ENCODE data around the gene GRIN2A. TPM values are rescaled to one million over a fixed set of nuclear protein-coding genes. Genes with fewer than 3 reads are reported as not detected.

The GRIN2A gene
- total RNA-seq, 2 experiments from 2014 or later, result not detected

- no peak for DNase-seq (ENCODE audit: low spot score)
- H3K4me2 ChIP-seq (ENCODE audit: low read length), result no peak overlapping the region
These were observed 36.4 kb upstream of the GRIN2A start for GRCh38 chr16:10218490-10219206.

GRCh38 chr16:10213748-10214147 lies 31.5 kb upstream of the GRIN2A start:
- DNase-seq (ENCODE audit: low spot score), result no peak
- no peaks in the 10 kb centered on the region for H3K4me1 ChIP-seq (ENCODE audit: insufficient read depth, low read length, poor library complexity, severe bottlenecking)
- ChIA-PET POLR2A (no interaction called here), CTCF (ENCODE audit: unreplicated experiment) (no interaction called here)
- H3K36me3 ChIP-seq (ENCODE audit: insufficient read depth, low read length), result no peaks in the 10 kb centered on the region
- H3K27ac ChIP-seq (ENCODE audit: low read depth, low read length, poor library complexity, severe bottlenecking), result no peak overlapping the region
- no peak overlapping the region for H3K4me3 ChIP-seq (ENCODE audit: low read depth, low read length, poor library complexity, severe bottlenecking)
- BruUV-seq (replicated peaks), result no TSS peak
- no peak overlapping the region for H3K4me2 ChIP-seq (ENCODE audit: low read length)
- no peak overlapping the region for H2AFZ ChIP-seq (ENCODE audit: low read length)
- H3K9me2 ChIP-seq (ENCODE audit: insufficient read depth, low read length), result no peaks in the 10 kb centered on the region
- no peaks in the 10 kb centered on the region for H3K9me3 ChIP-seq (ENCODE audit: low read length)
- H3K79me2 ChIP-seq (ENCODE audit: insufficient read depth, low read depth, low read length), result no peaks in the 10 kb centered on the region
- intact Hi-C loops (cut with micrococcal nuclease; ENCODE audit: unreplicated experiment), result no loop called here
- TF ChIP-seq CTCF (conservative IDR thresholded peaks at IDR 0.05; ENCODE audit: low read length), result no peak
- no peak for TF ChIP-seq EZH2phosphoT487 (IDR thresholded peaks at IDR 0.05; ENCODE audit: borderline replicate concordance, low read depth, low read length)
- no peaks in the 10 kb centered on the region for H4K20me1 ChIP-seq (ENCODE audit: insufficient read depth, low read length)

More at GRCh38 chr16:10218490-10219206, 36.4 kb upstream of the GRIN2A start:
- intact Hi-C loops (cut with micrococcal nuclease; ENCODE audit: unreplicated experiment), result no loop called here
- ChIA-PET CTCF (ENCODE audit: unreplicated experiment) (no interaction called here), POLR2A (interaction anchor here (0.6 kb wide), 1 partner anchor 11 kb away, joined by 5 read pairs; no protein-coding TSS in a partner anchor)
- no peak overlapping the region for H2AFZ ChIP-seq (ENCODE audit: low read length)
- no peak overlapping the region for H3K27ac ChIP-seq (ENCODE audit: low read depth, low read length, poor library complexity, severe bottlenecking)
- H3K36me3 ChIP-seq (ENCODE audit: insufficient read depth, low read length), result no peaks in the 10 kb centered on the region
- H3K4me3 ChIP-seq (ENCODE audit: low read depth, low read length, poor library complexity, severe bottlenecking), result no peak overlapping the region
- H3K9me3 ChIP-seq (ENCODE audit: low read length), result no peaks in the 10 kb centered on the region
- no TSS peak for BruUV-seq (replicated peaks)
- no peaks in the 10 kb centered on the region for H3K79me2 ChIP-seq (ENCODE audit: insufficient read depth, low read depth, low read length)
- no peaks in the 10 kb centered on the region for H4K20me1 ChIP-seq (ENCODE audit: insufficient read depth, low read length)
- no peaks in the 10 kb centered on the region for H3K4me1 ChIP-seq (ENCODE audit: insufficient read depth, low read length, poor library complexity, severe bottlenecking)
- H3K9me2 ChIP-seq (ENCODE audit: insufficient read depth, low read length), result no peaks in the 10 kb centered on the region
- TF ChIP-seq CTCF (conservative IDR thresholded peaks at IDR 0.05; ENCODE audit: low read length), result no peak
- no peak for TF ChIP-seq EZH2phosphoT487 (IDR thresholded peaks at IDR 0.05; ENCODE audit: borderline replicate concordance, low read depth, low read length)

GRCh38 chr16:10210944-10211343 lies 28.7 kb upstream of the GRIN2A start:
- Histone ChIP-seq H4K20me1 (ENCODE audit: insufficient read depth, low read length) (no peaks in the 10 kb centered on the region), H3K9me2 (ENCODE audit: insufficient read depth, low read length) (no peaks in the 10 kb centered on the region), H3K79me2 (ENCODE audit: insufficient read depth, low read depth, low read length) (no peaks in the 10 kb centered on the region), H3K4me2 (ENCODE audit: low read length) (no peak overlapping the region), H2AFZ (ENCODE audit: low read length) (no peak overlapping the region), H3K36me3 (ENCODE audit: insufficient read depth, low read length) (no peaks in the 10 kb centered on the region), H3K4me1 (ENCODE audit: insufficient read depth, low read length, poor library complexity, severe bottlenecking) (no peaks in the 10 kb centered on the region), H3K9me3 (ENCODE audit: low read length) (no peaks in the 10 kb centered on the region), H3K4me3 (ENCODE audit: low read depth, low read length, poor library complexity, severe bottlenecking) (no peak overlapping the region), H3K27ac (ENCODE audit: low read depth, low read length, poor library complexity, severe bottlenecking) (no peak overlapping the region)
- intact Hi-C loops (cut with micrococcal nuclease; ENCODE audit: unreplicated experiment), result no loop called here
- no peak for DNase-seq (ENCODE audit: low spot score)
- ChIA-PET CTCF (ENCODE audit: unreplicated experiment) (no interaction called here), POLR2A (no interaction called here)
- TF ChIP-seq EZH2phosphoT487 (IDR thresholded peaks at IDR 0.05; ENCODE audit: borderline replicate concordance, low read depth, low read length) (no peak), CTCF (conservative IDR thresholded peaks at IDR 0.05; ENCODE audit: low read length) (no peak)
- BruUV-seq (replicated peaks), result no TSS peak

Measured in OCI-LY7 (cell line).